Anterior cingulate cortex (tissue), 58 donors: ENCODE measurements around the gene FOXL3.
A peak's percentile ranks its signal among the peaks of the same experiment; 100 is the strongest.

Experiments
- DNase-seq, 58 donors: peaks; one replicate each; lab custom pipeline; 2025; lab: John Stamatoyannopoulos, UW

The FOXL3 gene

DNA sequence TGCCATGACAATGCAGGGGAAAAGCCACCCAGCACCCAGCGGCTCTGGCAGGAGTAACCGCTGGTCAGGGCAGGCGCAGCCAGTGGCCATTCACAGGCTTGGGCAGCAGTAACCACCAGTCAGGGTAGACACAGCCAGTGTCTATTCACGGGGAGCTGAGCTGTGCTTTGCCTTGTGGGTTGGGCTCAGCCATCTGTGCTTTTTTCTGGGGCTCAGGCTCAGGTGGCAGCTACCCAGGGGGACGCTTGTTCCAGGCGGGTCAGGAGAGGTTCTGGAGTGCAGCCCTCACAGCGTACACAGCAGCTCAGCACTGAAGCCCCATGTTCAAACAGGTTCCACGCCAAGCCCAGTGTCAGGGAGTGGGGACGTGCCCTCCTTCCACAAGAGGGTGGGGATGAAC lies 28.5 kb downstream of the FOXL3 start:
- no peak for DNase-seq

GRCh38 chr7:318878-319661 lies 29.1 kb downstream of the FOXL3 start:
- no peak for DNase-seq

DNA sequence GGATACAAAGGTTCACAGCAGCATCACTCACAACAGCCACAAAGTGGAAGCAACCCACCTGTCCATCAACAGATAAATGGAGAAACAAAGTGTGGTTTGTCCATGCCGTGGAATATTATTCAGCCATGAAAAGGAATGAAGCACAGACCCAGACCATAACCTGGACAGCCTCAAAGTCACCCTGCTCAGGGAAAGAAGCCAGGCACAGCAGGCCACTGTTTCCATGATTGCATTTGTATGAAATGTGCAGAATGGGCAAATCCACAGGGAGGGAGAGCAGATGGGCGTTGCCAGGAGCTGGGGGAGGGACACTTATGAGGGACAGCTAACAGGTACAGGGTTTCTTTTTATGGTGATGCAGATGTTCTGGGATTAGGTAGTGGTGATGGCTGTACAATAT lies 30.3 kb downstream of the FOXL3 start:
- no peak for DNase-seq

GRCh38 chr7:322111-322671 lies 32.2 kb downstream of the FOXL3 start:
- peak in 48 of 58 donors; percentile 5 to 69 (median 44) for DNase-seq

DNA sequence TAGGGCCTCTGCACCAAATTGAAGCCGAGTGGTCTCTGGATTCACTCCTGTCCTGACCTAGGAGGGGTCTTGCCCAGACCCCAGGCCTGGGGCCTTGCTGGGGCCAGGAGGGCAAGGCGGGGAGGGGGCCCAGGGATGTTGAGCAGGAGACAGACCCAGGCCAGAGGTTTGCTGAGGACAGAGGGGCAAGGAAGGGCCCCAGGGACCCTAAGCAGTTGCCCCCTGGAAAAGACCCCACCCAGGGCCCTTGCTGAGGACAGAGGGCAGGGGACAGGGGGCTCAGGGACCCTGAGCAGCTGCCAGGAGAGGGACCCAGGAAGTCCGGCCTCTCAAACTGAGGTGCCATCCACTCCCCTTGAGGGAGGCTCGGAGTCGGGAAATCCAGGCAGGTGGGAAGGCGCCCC lies 32.7 kb downstream of the FOXL3 start:
- no peak for DNase-seq

DNA sequence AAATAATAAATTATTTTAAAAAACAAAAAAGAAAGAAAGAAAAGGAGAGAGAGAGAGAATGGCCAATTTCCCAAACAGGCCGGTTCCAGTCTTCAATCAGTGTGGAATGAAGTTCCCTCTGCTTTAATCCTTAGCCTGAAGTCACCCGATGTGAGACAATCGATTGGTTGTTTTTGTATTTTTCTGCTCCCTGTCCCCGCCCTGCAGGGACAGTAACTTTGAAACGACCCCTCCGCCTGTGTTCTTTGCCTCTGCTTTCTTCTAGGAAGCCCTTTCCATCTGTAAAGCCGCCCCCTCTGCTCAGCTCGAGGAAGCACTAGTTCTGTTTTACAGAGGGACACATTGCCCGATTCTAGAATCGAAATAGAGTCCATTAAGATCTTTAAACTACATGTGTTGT lies 33.4 kb downstream of the FOXL3 start:
- DNase-seq = no peak

GRCh38 chr7:324011-324410 lies 34.0 kb downstream of the FOXL3 start:
- no peak for DNase-seq

- DNase-seq = no peak
Measured at GRCh38 chr7:325051-325798, 35.3 kb downstream of the FOXL3 start.

DNA sequence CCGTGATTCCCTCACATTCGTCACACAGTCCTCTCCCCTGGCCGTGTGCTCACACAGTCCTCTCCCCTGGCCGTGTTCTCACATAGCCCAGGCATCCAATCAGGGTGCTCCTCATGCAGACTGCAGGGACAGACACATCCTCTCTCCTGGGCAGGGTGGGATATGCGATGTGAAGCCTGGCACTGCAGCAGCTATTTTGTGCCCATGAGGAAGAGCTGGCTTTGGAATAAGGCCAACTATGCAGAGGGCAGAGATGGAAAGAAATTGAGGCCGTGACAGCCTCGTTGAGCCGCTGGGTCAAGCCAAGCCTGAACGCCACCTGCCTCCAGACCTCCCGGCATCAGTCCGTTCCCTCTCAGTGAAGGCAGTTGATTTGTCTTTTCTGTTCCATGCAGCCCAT lies 35.8 kb downstream of the FOXL3 start:
- DNase-seq = no peak

GRCh38 chr7:326273-326672 lies 36.3 kb downstream of the FOXL3 start:
- DNase-seq = no peak

GRCh38 chr7:326809-327232 lies 36.9 kb downstream of the FOXL3 start:
- DNase-seq = no peak

- DNase-seq = no peak
Measured at GRCh38 chr7:327233-327931, 37.4 kb downstream of the FOXL3 start.

- DNase-seq = no peak
Measured at GRCh38 chr7:327991-328702, 38.2 kb downstream of the FOXL3 start.

GRCh38 chr7:329691-330281 lies 39.8 kb downstream of the FOXL3 start:
- no peak for DNase-seq

GRCh38 chr7:330511-331230 lies 40.7 kb downstream of the FOXL3 start:
- DNase-seq = peak in 3 of 58 donors; percentile 20 to 35 (median 23)

- DNase-seq = no peak
Measured at GRCh38 chr7:332020-332517, 42.1 kb downstream of the FOXL3 start.

DNA sequence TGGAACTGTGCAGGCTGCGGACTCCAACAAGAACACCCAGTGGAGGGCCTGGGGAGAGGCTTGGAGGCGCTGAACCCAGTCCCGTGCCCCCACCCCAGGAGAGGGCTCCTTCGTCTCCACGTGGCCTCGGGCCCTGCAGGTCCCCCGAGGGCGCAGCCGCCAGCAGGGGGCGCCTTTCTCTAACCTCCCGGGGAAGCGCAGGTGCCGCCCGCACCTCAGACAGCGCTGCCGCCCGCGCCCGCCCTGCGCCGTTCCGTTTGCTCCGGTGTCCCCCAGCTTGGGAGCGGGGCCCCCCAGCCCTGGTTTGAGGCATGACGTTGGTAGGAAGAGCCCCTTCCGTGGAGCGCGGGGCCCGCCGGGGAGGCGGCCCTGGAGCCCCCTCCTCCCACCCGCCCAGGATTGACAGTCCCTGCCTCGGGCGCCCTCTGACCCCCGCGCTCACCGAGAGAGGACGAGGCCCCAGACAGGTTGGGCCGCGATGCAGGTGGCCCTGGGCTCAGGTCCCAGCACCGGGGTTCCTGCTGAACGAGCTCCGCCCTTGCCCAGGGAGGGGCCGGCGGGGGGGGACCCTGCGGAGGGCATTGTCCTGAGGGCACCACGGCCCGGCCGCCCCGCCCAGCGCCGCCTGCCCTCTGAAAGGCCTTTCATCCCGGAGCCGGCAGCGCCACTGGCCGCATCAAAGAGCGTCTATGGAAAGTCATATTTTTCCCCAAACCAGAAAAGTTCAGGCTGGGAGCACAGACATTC lies 42.8 kb downstream of the FOXL3 start:
- DNase-seq = peak in 48 of 58 donors; percentile 20 to 84 (median 60)

DNA sequence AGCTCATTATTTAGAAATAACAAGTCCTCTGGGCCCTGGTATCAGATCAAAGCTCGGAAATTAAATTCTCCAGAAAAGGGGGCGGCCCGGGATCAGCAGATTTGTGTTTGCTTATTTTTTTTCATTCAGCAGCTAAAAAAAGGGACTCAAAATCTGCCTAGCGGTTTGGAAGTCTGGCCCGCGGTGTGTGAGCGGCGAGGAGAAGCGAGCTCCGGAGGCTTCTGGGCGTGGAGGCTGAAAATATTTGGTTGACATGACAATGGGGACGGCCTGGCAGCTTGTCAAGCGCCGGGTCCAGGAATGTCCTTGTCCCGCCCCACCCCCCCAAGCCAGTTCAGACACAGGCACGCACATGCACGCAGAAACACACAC lies 43.4 kb downstream of the FOXL3 start:
- peak in 12 of 58 donors; percentile 11 to 65 (median 32) for DNase-seq
